Effector memory CD8-positive, alpha-beta T cell (primary cell): ENCODE results near the gene PIP4K2B.
A peak's percentile ranks its signal among the peaks of the same experiment; 100 is the strongest.

ENCODE experiments used
- ATAC-seq: fragments of 150-1000 bp; cut with Tn5 transposase; replicated peaks from 2 replicates; pipeline ENCODE4 v1.10.0; 2021; ENCODE audit warnings: mild to moderate bottlenecking, moderate library complexity
- DNase-seq, 3 experiments: peaks; one replicate each; pipeline ENCODE4 v3.0.0; 2021
- H3K27ac Mint-ChIP-seq, 2 donors: one replicate each; pipeline ENCODE4 v1.8.0; 2022; ENCODE audit warnings: mild to moderate bottlenecking in 2 of 2, mixed read lengths in 2 of 2, moderate library complexity in 2 of 2
- H3K27me3 Mint-ChIP-seq, 2 donors: one replicate each; pipeline ENCODE4 v1.8.0; 2022; ENCODE audit warnings: mixed read lengths in 2 of 2
- H3K36me3 Mint-ChIP-seq: one replicate; pipeline ENCODE4 v1.8.0; 2022; ENCODE audit warnings: mild to moderate bottlenecking, moderate library complexity, mixed read lengths; ENCODE audit not compliant: insufficient read depth
- H3K4me1 Mint-ChIP-seq, 2 donors: one replicate each; pipeline ENCODE4 v1.8.0; 2022; ENCODE audit warnings: low read depth in 2 of 2, mixed read lengths in 2 of 2
- H3K4me3 Mint-ChIP-seq, 2 donors: one replicate each; pipeline ENCODE4 v1.8.0; 2022; ENCODE audit warnings: mild to moderate bottlenecking in 2 of 2, mixed read lengths in 2 of 2, moderate library complexity in 2 of 2
- H3K9me3 Mint-ChIP-seq, 2 donors: one replicate each; pipeline ENCODE4 v1.8.0; 2022; ENCODE audit warnings: mixed read lengths in 2 of 2

PIP4K2B gene

GRCh38 chr17:38738007-38738662 is 61.2 kb downstream of the PIP4K2B start:
- ATAC-seq (no peak), DNase-seq (no peak)
- no peak overlapping the region for H3K27ac Mint-ChIP-seq
- no peaks in the 10 kb centered on the region for H3K9me3 Mint-ChIP-seq
- H3K4me3 Mint-ChIP-seq: no peak overlapping the region
- H3K27me3 Mint-ChIP-seq: peaks cover 5 to 49% of the 10 kb centered on the region in 2 donors
- H3K4me1 Mint-ChIP-seq: peaks cover 15 to 19% of the 10 kb centered on the region in 2 donors
- H3K36me3 Mint-ChIP-seq: peaks cover 11% of the 10 kb centered on the region

GRCh38 chr17:38735161-38735997 is 64.0 kb downstream of the PIP4K2B start:
- H3K27ac Mint-ChIP-seq: peak overlapping the region in 1 of 2 donors; percentile 62
- H3K36me3 Mint-ChIP-seq: peaks cover 13% of the 10 kb centered on the region
- peaks cover 38 to 44% of the 10 kb centered on the region in 2 donors for H3K4me1 Mint-ChIP-seq
- peaks cover 0 to 21% of the 10 kb centered on the region in 2 donors for H3K27me3 Mint-ChIP-seq
- no peaks in the 10 kb centered on the region for H3K9me3 Mint-ChIP-seq
- H3K4me3 Mint-ChIP-seq: no peak overlapping the region
- DNase-seq: peak; percentile 69 to 73 (median 72)
- ATAC-seq: peak; percentile 42

- no peak overlapping the region for H3K4me3 Mint-ChIP-seq
- H3K9me3 Mint-ChIP-seq: no peaks in the 10 kb centered on the region
- ATAC-seq (no peak), DNase-seq (no peak)
- peaks cover 13% of the 10 kb centered on the region for H3K36me3 Mint-ChIP-seq
- peaks cover 41 to 48% of the 10 kb centered on the region in 2 donors for H3K4me1 Mint-ChIP-seq
- H3K27me3 Mint-ChIP-seq: peaks cover 0 to 11% of the 10 kb centered on the region in 2 donors
- H3K27ac Mint-ChIP-seq: peak overlapping the region; percentile 66 to 98
Measured at GRCh38 chr17:38733982-38734973, 65.1 kb downstream of the PIP4K2B start.

- no peak for ATAC-seq
- H3K4me3 Mint-ChIP-seq: peak overlapping the region in 1 of 2 donors; percentile 41
- H3K9me3 Mint-ChIP-seq: no peaks in the 10 kb centered on the region
- DNase-seq: no peak
- peak overlapping the region; percentile 66 to 98 for H3K27ac Mint-ChIP-seq
- peaks cover 49 to 57% of the 10 kb centered on the region in 2 donors for H3K4me1 Mint-ChIP-seq
- peaks cover 14% of the 10 kb centered on the region for H3K36me3 Mint-ChIP-seq
- H3K27me3 Mint-ChIP-seq: peaks cover 0 to 3% of the 10 kb centered on the region in 2 donors
Measured at GRCh38 chr17:38733282-38733981, 65.9 kb downstream of the PIP4K2B start.

- Mint-ChIP-seq H3K4me1 (peaks cover 57 to 65% of the 10 kb centered on the region in 2 donors), H3K27ac (peak overlapping the region; percentile 66 to 98), H3K36me3 (peaks cover 22% of the 10 kb centered on the region), H3K27me3 (no peaks in the 10 kb centered on the region), H3K4me3 (peak overlapping the region; percentile 99), H3K9me3 (no peaks in the 10 kb centered on the region)
- DNase-seq (no peak), ATAC-seq (no peak)
Measured at GRCh38 chr17:38732376-38733281, 66.7 kb downstream of the PIP4K2B start.

GRCh38 chr17:38731526-38732294 is 67.6 kb downstream of the PIP4K2B start:
- Mint-ChIP-seq H3K27me3 (no peaks in the 10 kb centered on the region), H3K36me3 (peaks cover 27% of the 10 kb centered on the region), H3K4me3 (peak overlapping the region; percentile 99), H3K9me3 (no peaks in the 10 kb centered on the region), H3K27ac (peak overlapping the region; percentile 66 to 98), H3K4me1 (peaks cover 62 to 72% of the 10 kb centered on the region in 2 donors)
- DNase-seq: no peak
- ATAC-seq: no peak

GRCh38 chr17:38730526-38731379 is 68.6 kb downstream of the PIP4K2B start:
- no peaks in the 10 kb centered on the region for H3K9me3 Mint-ChIP-seq
- no peaks in the 10 kb centered on the region for H3K27me3 Mint-ChIP-seq
- peaks cover 28% of the 10 kb centered on the region for H3K36me3 Mint-ChIP-seq
- H3K4me1 Mint-ChIP-seq: peaks cover 68 to 72% of the 10 kb centered on the region in 2 donors
- peak overlapping the region; percentile 99 for H3K4me3 Mint-ChIP-seq
- no peak for DNase-seq
- ATAC-seq: no peak
- peak overlapping the region; percentile 88 to 98 for H3K27ac Mint-ChIP-seq

GRCh38 chr17:38729886-38730525 is 69.3 kb downstream of the PIP4K2B start, which contains the start of gene CISD3:
Gene CISD3 (plus strand): TSS chr17:38730341. CDS start chr17:38730359, 18 bp downstream.
- Mint-ChIP-seq H3K4me3 (peak within 1 kb of the TSS; percentile 99), H3K27ac (peak within 1 kb of the TSS; percentile 94 to 99), H3K27me3 (no peaks in the 10 kb centered on the region), H3K36me3 (peaks cover 35% of the 10 kb centered on the region), H3K9me3 (no peaks in the 10 kb centered on the region), H3K4me1 (peaks cover 70 to 71% of the 10 kb centered on the region in 2 donors)
- peak; percentile 78 to 88 (median 81) for DNase-seq
- peak; percentile 74 for ATAC-seq

- ATAC-seq (no peak), DNase-seq (no peak)
- H3K27me3 Mint-ChIP-seq: no peaks in the 10 kb centered on the region
- peak overlapping the region; percentile 82 to 88 for H3K4me3 Mint-ChIP-seq
- peaks cover 37% of the 10 kb centered on the region for H3K36me3 Mint-ChIP-seq
- no peaks in the 10 kb centered on the region for H3K9me3 Mint-ChIP-seq
- peaks cover 70 to 75% of the 10 kb centered on the region in 2 donors for H3K4me1 Mint-ChIP-seq
- peak overlapping the region; percentile 94 to 99 for H3K27ac Mint-ChIP-seq
Measured at GRCh38 chr17:38729368-38729885, 69.9 kb downstream of the PIP4K2B start.

GRCh38 chr17:38728290-38728831 is 71.0 kb downstream of the PIP4K2B start:
- Mint-ChIP-seq H3K36me3 (peaks cover 42% of the 10 kb centered on the region), H3K27ac (peak overlapping the region; percentile 94 to 99), H3K27me3 (no peaks in the 10 kb centered on the region), H3K4me1 (peaks cover 68 to 73% of the 10 kb centered on the region in 2 donors), H3K9me3 (no peaks in the 10 kb centered on the region), H3K4me3 (peak overlapping the region; percentile 82 to 88)
- ATAC-seq (peak; percentile 62), DNase-seq (peak; percentile 68 to 73 (median 73))
